UCSD-AML1 (cell line): ENCODE results near the gene FKBP2.
A peak's percentile ranks its signal among the peaks of the same experiment; 100 is the strongest.

ENCODE experiments used
- DNase-seq: peaks from one replicate; lab custom pipeline; 2025; ENCODE audit not compliant: unreplicated experiment; lab: John Stamatoyannopoulos, UW

FKBP2 gene

DNA sequence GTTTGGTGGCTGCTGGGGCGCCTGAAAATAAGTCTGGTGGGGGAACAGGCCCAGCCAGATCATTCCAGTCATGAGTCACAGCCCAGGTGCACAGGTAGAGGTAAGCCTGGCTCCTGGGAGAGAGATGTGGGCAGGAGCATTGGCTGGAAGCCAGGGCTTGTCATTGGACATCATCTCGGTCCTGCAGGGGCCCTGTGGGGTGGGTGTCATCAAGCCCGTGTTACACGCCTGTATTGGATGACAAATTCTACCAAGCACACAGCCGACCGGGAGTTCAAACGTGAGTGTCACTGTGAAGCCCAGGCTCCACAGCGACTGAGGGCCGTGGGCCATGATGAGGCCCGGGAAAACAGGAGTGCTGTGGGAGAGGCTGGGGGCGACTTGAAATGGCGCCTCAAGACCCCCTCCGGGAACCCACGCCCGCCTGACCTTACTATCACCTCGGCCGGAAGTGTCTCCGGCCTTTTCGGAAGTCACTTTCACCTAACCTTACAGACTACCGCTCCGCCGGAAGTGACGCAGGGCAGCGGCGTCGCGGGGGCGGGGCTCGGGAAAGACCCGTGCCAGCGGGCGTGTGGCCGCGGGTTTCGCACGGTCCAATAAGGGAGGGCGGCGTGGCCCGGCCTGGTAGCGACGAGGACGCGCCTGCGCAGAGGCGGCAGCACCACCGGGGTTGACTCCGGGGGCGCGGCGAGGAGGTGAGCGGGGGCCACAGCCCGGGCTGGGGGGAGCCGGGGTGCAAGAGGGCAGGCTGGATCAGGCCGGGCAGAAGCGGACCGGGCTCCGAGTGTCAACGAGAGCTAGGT is at the start of gene FKBP2:
FKBP2 (plus strand) TSS at position 661 of the 806 bp plus-strand sequence. CDS start 1,293 bp downstream, outside the sequence.
- DNase-seq: peak; percentile 98

DNA sequence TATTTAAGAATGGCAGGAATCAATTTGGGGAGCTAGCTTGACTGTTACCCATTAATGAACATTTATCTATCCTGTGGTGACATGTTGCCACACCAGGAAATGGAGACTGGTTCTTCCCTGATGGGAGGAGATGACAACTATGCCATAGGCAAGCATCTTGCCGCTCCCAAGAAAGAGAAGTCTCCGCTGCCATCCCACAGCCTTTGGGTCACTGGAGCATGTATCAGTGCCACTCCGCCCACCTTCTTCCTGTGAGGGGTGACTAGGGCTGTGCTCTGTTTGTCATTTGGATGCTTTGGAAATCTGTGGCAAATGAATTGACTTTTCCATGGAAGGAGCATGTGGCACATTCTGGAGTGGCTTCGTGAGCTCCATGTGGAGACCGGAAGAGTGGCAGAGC is 48.5 kb upstream of the FKBP2 start:
- no peak for DNase-seq

DNA sequence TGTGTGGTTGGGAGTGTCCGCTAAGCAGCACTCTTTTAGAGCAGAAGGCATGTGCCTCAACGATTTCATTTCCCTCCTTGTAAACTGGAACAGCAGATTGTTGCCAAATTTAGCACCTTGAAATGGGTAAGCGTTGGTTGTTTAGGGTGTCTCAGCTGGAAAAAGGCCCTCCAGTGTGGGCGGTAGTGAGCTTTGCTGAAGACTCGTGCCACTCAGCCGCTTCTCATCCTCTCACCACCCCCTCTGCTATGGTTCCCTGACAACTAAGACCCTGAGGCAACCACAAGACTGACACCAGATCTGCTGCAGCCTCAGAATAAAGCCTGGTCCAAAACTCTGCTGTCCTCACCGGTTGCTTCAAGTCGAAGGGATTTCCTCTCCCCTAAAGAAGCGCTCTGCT is 44.3 kb upstream of the FKBP2 start:
- no peak for DNase-seq

DNA sequence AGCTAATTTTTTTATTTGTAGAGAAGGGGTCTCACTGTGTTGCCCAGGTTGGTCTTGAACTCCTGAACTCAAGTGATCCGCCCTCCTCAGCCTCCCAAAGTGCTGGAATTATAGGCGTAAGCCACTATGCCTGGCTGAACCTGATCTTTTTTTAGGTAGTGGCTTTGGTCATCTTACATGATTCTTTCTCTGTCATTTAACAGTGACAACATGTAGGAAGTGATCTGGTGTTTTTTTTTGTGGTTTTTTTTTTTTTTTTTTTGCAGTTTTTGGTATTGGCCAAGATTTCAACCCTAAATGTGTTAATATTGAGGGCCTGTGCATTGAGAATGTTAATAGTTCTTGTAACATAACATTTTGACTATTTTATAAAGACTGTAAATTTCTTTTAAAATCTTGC is 42.4 kb upstream of the FKBP2 start:
- no peak for DNase-seq

DNA sequence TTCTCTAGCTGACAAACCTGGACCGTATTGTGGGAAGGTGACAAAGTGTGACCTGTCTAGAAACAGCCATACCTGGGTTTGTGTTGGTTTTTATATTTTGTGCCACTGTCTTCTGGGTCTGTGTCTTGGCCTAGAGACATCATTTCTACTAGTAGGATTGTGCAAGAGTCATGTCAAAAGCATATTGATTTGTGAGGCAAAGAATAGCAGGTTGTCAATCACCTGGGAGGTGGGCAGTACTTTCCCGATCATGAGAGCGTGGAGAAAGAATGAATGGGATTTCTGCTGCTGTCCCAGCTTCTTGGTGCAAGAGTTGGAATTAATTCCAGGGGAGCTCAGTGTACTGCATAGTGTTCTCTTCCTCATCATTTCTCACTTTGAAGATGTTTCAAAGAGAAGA is 39.4 kb upstream of the FKBP2 start:
- no peak for DNase-seq

DNA sequence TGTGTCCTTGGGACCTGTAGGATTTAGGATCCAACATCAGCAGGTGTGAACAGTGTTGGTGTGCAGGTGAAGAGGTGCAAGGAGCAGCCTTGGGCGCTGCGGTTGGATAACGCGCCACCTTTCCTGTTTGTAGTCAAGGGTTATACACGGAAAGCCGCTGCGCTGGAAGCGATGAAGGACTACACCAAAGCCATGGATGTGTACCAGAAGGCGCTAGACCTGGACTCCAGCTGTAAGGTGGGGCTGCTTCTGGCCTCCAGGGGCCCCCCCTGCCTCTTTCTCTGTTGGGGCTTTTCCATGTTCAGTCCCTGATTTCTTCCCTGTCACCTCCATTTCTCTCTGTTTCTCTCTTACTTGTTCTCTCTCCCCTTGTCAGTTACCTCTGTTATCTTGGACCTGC is 37.9 kb upstream of the FKBP2 start:
- DNase-seq: no peak

DNA sequence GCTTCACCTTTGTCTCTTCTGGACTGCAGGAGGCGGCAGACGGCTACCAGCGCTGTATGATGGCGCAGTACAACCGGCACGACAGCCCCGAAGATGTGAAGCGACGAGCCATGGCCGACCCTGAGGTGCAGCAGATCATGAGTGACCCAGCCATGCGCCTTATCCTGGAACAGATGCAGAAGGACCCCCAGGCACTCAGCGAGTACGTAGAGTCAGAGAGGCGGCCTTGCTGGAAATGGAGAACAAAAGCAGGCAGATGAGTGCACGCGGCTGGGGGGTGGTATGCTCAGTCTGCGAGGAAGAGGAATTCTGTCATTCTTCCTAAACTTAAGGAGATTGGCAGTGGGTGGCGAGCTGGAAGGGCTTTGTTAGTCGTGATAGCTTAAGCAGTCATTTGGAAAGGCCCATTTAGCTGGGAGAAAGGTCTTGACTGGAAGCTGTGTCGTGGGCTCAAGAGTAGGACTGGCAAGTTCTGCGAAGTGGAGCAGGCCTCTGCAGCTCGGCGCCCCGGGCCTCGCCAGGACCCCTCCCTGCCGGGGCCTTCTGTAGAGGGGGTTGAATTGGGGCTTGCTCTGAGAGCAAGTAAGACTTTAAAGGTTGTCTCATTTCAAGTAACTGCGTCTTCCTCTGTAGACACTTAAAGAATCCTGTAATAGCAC is 37.3 kb upstream of the FKBP2 start:
- no peak for DNase-seq

DNA sequence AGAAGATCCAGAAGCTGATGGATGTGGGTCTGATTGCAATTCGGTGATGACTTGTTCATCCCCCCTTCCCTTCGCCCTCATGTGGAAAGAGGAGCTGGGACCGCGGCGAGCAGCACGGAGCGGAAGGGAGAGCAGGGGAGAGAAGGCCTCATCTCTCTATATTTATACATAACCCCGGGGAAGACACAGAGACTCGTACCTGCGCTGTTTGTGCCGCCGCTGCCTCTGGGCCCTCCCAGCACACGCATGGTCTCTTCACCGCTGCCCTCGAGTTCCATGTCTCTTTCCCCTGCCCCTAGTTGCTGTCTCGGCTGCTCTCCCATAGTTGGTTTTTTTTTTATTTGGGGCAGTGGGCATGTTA is 36.8 kb upstream of the FKBP2 start:
- DNase-seq: no peak

DNA sequence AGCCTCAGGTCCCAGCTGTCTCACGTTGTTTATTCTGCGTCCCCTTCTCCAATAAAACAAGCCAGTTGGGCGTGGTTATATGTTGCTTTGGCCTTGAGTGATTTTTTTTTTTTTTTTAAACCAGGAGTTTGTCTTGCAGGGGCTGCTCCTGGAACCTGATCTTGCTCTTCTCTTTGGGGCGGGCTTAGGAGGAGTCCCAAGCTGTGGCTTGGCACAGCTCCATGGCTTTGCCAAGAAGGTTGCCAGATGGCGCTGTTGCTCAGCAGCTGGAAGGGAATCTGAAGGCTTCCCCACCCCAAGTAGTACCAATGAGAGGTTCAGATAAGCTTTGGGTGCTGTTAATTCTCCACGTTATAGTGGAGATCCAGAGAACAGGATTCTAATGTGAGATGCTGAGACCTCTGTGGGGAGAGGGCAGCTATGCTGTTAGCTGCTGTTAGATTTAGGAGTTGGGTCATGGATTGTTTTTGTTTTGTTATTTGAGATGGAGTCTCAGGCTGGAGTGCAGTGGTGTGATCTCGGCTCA is 36.4 kb upstream of the FKBP2 start:
- peak; percentile 80 for DNase-seq

DNA sequence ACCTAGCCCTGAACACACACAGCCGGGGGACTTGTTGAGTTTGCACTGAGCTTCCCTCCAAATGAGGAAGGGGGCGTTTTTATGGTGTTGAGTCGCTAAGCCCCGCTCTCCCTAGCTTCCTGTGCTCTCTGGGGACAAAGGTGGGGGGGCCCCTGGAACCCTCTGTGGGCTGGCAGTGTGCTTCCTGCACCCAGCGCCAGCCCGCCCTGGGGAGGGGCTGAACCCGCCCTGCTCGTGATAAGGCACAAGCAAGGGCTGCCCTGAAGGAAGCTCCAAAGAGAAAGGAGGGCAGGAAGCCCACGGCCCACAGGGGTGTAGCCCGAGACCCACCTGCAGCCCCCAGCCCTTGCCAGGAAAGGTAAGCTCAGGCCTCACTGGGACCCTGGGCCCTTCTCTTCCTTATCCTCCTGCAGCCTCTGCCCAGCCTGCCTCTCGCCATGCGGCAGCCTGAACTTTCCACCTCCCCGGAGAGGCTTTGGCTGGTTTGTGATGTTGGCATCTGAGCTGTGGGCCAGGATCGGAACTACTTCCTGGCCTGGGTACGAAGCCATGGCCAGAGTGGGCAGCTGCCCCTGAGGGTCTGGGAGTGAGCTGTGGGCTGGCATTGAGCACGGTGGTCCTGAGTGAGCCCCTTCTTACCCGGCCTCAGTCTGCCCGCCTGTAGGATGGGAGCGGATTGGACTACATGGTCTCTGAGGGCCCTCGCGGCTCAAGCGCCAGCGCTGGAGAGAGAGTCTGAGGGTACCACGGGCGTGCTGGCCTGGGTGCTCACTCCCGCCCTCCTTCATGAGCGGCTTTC is 34.2 kb upstream of the FKBP2 start, which contains the start of gene FERMT3:
FERMT3 (plus strand) TSS at position 265 of the 799 bp plus-strand sequence. CDS start 644 bp downstream, outside the sequence.
- DNase-seq: peak; percentile 94

DNA sequence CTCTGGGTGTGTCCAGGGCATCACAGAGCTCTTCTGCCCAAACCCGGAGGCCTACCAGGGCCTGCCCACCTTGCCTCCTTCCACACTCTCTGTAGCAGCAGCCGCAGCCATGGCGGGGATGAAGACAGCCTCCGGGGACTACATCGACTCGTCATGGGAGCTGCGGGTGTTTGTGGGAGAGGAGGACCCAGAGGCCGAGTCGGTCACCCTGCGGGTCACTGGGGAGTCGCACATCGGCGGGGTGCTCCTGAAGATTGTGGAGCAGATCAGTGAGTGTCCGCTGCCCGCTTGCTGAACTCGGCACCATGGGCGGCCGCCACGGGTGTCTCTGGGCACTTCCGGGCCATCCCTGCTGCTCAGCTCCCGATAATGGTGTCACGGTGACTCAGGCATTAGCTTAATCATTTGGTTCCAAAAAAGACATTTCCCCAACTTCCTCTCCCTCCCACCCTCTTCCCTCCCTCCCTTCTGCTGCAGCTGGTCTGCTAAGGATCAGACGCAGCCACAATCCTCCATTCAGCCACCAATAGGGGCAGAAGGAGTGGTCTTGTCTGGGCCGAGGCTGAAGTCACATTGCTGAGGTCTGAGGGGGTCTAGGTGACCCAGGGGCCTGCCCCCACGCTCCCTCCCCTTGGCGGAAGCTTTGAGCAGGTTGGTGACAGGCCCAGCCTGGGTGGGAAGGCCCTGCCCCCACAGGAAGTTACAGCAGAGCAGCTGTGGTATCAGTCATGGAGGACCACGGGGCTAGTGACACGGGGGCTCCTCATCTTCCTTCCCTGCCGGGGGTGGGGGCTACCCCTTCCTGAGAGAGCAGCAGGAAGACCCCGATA is 33.4 kb upstream of the FKBP2 start:
- peak; percentile 85 for DNase-seq

DNA sequence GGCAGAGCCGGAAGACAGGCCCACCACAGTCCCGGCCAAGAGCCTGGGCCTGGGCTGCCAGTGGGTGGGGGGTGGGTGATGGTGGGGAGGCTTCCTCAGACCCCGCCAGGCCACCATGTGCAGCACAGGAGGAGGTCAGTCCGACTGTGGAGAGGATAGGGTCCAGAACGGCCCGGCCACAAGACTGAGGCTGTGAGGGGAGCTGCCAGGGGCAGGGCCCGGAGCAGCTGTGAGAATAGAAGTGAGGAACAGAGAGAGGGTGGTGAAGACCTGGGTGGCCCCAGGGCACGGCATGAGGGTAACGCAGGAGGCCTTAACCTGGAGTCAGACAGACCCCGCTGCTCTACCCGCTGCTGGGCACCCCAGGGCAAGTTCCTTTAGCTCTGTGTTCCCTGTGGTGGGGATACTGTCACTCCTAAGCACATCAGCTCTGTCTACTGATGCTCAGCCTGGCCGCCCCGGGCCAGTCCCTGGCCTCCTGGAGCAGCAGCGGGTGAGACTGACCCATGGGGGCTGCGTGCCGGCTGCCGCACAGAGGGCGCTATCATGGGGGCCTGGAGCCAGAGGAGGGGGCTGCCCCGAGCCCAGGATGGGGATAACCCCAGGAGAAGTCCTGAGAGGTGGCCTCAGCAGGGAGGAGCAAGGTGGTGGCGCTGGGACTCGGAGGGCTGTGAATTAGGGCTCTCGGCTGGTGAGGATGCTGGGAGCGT is 32.7 kb upstream of the FKBP2 start:
- DNase-seq: no peak

DNA sequence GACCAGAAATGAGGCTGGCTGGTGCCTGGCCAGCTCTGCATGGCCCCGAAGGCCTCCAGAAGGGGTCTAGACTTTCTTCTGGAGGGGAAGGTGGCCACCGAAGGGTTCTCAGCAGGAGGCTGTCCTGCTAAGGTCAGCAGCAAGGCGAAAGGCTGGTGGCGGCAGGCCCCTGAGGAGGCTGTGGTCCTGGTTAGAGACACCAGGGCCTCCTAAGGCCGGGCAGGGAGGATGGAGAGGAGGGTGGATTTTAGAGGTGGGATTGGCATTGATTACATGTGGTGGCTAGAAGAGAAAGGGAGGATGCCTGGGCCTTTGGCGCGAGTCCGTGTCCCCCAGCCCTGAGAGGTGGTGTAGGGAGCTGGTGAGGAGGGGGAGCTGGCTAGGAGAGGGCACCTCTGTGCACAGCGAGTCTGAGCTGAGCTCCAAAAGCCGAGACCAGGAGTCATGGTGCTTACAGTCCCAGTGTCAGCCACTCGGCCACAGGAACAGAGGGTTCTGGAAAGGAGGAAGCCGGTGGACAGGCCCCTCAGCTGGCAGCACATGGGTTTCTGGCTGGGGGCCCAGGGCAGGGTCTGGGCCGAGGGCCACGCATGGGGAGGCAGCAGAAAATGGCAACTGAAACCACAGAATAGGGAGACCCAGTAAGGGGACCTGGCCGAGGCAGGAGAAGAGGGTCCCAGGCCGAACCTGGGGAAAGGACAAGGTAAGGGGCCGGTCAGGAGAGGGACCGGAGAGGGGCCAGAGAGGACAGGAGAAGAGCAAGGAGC is 31.9 kb upstream of the FKBP2 start:
- DNase-seq: no peak

DNA sequence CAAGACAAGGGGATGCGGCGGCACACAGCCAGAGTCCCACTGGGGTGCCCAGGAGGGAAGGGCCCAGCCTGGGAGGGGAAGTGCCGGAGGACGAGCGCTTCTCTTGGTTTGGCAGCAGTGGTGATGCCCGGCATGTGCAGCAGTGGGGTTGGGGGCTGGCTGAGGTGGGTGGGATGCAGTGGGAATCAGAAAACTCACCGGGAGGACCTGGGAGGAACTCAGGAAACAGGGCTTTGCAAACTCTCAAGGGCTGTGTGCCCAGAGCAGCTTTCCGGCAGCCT is 31.4 kb upstream of the FKBP2 start:
- DNase-seq: no peak

DNA sequence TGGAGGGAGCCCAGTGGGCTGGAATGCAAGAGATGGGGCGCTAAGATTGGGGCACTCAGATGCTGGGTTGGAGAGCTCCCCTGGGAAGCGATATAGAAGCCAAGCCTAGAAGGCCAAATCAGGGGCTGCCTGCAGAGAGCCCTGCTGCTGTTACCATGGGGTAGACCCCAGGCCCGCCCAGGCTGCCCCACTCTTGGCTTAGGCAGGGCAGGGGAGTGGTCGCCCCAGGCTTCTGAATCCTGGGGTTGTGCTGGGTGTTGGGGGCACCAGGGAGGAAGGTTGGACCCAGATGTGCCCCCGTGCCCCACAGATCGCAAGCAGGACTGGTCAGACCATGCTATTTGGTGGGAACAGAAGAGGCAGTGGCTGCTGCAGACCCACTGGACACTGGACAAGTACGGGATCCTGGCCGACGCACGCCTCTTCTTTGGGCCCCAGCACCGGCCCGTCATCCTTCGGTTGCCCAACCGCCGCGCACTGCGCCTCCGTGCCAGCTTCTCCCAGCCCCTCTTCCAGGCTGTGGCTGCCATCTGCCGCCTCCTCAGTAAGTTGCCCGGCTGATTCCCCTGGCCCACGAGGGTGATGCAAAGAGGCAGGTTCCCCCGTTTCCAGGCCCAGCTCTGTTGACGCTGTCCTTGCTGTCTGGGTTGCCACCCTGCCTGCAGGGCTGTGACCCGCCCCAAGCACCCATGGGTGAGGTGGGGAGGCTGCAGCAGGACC is 30.4 kb upstream of the FKBP2 start:
- no peak for DNase-seq

DNA sequence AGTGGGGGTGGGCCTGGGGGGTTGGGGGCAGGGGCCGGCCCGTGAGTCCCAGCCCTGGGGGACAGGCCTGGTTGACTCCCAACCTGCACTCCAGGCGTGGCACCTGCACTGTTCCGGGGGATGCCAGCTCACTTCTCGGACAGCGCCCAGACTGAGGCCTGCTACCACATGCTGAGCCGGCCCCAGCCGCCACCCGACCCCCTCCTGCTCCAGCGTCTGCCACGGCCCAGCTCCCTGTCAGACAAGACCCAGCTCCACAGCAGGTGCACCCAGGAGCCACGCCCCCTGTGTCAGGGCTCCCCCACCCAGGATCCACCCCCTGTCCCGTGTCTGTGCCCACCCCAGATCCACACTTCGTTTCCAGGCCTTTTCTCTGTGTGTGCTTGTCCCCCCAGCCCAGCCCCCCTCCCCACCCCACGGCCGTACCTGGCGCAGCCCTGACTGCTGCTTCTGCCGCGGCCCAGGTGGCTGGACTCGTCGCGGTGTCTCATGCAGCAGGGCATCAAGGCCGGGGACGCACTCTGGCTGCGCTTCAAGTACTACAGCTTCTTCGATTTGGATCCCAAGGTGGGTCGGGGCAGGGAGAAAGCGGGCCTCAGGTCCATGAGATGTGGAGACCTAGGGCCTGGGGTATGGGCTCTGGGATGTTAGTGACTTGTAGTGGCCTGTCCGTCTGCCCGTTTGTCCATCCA is 29.6 kb upstream of the FKBP2 start:
- no peak for DNase-seq

DNA sequence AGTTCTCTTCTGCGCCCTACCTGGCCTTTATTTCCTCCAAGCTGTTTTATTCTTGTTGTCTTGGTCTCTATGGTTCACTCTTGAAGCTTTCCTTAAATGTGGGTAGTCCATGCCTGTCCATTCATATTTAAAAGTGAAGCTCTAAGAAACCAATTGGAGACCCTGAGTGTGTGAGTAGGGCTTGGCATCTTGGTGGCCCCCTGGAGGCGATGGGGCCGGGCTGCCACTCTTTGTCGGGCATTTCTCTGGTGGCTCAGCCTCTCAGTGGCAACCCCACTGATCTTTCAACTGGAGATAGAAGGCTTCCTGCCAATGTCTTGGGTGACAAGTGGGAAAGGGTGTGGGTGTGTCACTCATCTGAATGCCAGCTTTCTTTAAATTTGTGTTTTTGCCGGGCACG is 24.0 kb upstream of the FKBP2 start:
- no peak for DNase-seq

DNA sequence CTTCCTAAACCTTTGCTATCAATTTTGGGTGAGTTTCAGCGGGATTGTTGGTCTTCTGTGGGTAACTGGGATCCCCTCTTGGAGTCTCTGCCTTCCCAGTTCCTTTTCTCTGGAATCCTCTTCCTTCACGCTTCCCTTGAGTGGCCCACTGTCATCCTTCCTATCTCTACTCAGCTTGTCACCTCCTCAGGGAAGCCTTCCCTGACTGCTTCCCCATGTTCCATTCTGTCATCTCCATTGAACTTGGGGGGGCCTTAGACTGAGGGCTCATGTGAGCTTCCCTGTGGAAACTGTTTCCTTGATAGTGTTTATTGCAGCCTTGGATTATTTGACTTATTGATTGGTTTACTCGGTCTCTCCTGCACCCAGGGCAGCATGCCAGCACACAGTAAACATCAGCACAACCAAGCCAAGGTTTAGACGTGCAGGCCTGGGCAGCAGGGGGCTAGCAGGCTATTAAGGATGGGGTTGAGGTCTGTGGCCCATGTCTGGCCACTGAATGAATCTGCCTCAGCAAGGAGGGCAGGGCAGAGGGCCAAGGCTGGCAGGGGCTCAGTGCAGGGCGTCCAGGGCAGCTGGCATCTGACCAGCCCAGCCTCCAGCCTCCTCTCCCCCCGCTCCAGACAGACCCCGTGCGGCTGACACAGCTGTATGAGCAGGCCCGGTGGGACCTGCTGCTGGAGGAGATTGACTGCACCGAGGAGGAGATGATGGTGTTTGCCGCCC is 22.1 kb upstream of the FKBP2 start:
- no peak for DNase-seq
